Measurements from ENCODE around the gene PHYHD1.

PHYHD1 gene

GRCh38 chr9:128903079-128903461 lies 17.7 kb upstream of the PHYHD1 start:
- no peak for DNase-seq (ENCODE audit: low read depth)
- no peak overlapping the region for H3K4me3 ChIP-seq (ENCODE audit: low read depth, low read length)
- TF ChIP-seq MYC (IDR thresholded peaks at IDR 0.05; ENCODE audit: low read depth, low read length) (no peak), CTCF (IDR thresholded peaks at IDR 0.05; ENCODE audit: low read depth, low read length) (no peak), POLR2A (IDR thresholded peaks at IDR 0.05; ENCODE audit: extremely low read depth, insufficient read length) (no peak), MAX (IDR thresholded peaks at IDR 0.05; ENCODE audit: low read depth, low read length) (no peak)

GRCh38 chr9:128903871-128904620 lies 16.7 kb upstream of the PHYHD1 start:
- DNase-seq (ENCODE audit: low read depth), result no peak
- TF ChIP-seq POLR2A (IDR thresholded peaks at IDR 0.05; ENCODE audit: extremely low read depth, insufficient read length) (no peak), MAX (IDR thresholded peaks at IDR 0.05; ENCODE audit: low read depth, low read length) (no peak)

GRCh38 chr9:128905964-128906363 lies 14.8 kb upstream of the PHYHD1 start:
- no peak for DNase-seq (ENCODE audit: low read depth)
- no peak overlapping the region for H3K4me3 ChIP-seq (ENCODE audit: low read depth, low read length)
- no peak for TF ChIP-seq POLR2A (IDR thresholded peaks at IDR 0.05; ENCODE audit: extremely low read depth, insufficient read length)
- TF ChIP-seq MAX (IDR thresholded peaks at IDR 0.05; ENCODE audit: low read depth, low read length), result no peak
- TF ChIP-seq MYC (IDR thresholded peaks at IDR 0.05; ENCODE audit: low read depth, low read length), result no peak
- TF ChIP-seq CTCF (IDR thresholded peaks at IDR 0.05; ENCODE audit: low read depth, low read length), result no peak

More at GRCh38 chr9:128903871-128904620, 16.7 kb upstream of the PHYHD1 start:
- no peak overlapping the region for H3K4me3 ChIP-seq (ENCODE audit: low read depth, low read length)

- no peak overlapping the region for H3K4me3 ChIP-seq (ENCODE audit: low read depth, low read length)
- TF ChIP-seq MAX (IDR thresholded peaks at IDR 0.05; ENCODE audit: low read depth, low read length) (no peak), POLR2A (IDR thresholded peaks at IDR 0.05; ENCODE audit: extremely low read depth, insufficient read length) (no peak), MYC (IDR thresholded peaks at IDR 0.05; ENCODE audit: low read depth, low read length) (no peak), CTCF (IDR thresholded peaks at IDR 0.05; ENCODE audit: low read depth, low read length) (no peak)
- no peak for DNase-seq (ENCODE audit: low read depth)
These were observed 14.0 kb upstream of the PHYHD1 start for GRCh38 chr9:128906741-128907140.

- no peak for DNase-seq (ENCODE audit: low read depth)
- H3K4me3 ChIP-seq (ENCODE audit: low read depth, low read length), result no peak overlapping the region
- TF ChIP-seq MYC (IDR thresholded peaks at IDR 0.05; ENCODE audit: low read depth, low read length), result no peak
These were observed 12.4 kb upstream of the PHYHD1 start for GRCh38 chr9:128908372-128908771.

DNA sequence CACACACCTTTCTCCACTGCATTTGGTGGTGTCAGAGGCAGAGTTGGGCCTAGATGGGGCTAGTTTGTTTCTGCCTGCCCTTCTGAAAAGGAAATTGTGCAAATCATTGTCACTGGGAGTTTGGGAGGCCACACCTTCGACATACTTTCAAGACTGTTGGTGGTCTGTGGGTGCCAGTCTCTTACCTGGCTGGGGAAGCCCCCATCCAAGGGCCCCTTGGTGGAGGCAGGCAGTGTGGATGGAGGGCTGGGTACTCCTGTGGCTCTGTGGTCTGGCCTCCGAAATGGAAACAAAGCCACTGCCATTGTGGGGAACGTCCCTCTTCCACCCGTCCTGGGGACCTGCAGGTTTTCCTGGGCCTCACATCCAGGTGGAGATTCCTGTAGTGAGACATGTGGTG lies 10.9 kb upstream of the PHYHD1 start:
- DNase-seq (ENCODE audit: low read depth), result no peak
- TF ChIP-seq CTCF (IDR thresholded peaks at IDR 0.05; ENCODE audit: low read depth, low read length) (no peak), POLR2A (IDR thresholded peaks at IDR 0.05; ENCODE audit: extremely low read depth, insufficient read length) (no peak), MYC (IDR thresholded peaks at IDR 0.05; ENCODE audit: low read depth, low read length) (no peak)
- H3K4me3 ChIP-seq (ENCODE audit: low read depth, low read length), result no peak overlapping the region

GRCh38 chr9:128910906-128911305 lies 9.9 kb upstream of the PHYHD1 start:
- TF ChIP-seq POLR2A (IDR thresholded peaks at IDR 0.05; ENCODE audit: extremely low read depth, insufficient read length) (no peak), CTCF (IDR thresholded peaks at IDR 0.05; ENCODE audit: low read depth, low read length) (no peak), MAX (IDR thresholded peaks at IDR 0.05; ENCODE audit: low read depth, low read length) (no peak), MYC (IDR thresholded peaks at IDR 0.05; ENCODE audit: low read depth, low read length) (no peak)
- no peak for DNase-seq (ENCODE audit: low read depth)
- H3K4me3 ChIP-seq (ENCODE audit: low read depth, low read length), result no peak overlapping the region

All from NB4 (cell line).